HG02571 (cell line): ENCODE results near the gene NOD1.

Source experiments
- ATAC-seq: cut with Tn5 transposase; IDR thresholded peaks from one replicate; pipeline ENCODE4 v1.9.1; 2021; ENCODE audit warnings: mild to moderate bottlenecking, moderate library complexity; ENCODE audit not compliant: unreplicated experiment

Gene NOD1

DNA sequence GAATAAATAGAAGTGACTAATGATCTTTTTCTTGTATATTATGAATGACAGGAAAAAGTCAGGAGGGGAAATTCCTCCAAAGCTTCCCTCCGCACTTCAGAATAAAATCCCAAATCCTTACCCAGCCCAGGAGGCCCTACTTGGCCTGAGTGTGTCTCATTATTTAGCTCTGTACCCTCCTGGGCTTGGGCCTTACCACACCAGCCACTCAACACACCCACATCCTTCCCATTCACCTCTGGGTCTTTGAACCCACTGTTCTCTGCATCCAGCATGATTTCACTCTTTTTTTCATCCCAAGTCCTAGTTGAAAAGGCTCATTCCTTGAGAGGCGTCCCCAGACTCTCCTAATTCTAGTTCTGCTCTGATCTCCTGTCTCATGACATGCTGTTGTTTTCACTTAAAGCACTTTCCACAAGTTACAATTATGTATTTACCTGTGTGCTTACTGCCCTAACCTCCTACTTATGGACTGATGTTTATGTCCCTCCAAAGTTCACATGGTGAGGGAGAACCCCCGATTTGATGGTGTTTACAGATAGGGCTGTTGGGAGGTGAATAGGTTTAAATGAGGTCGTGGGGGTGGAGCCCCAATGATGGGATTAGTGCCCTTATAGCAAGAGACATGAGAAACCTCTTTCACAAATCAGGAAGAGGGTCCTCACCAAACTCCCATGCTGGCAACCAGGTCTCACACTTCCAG, 6.4 kb downstream of the NOD1 start:
- ATAC-seq, result no peak

DNA sequence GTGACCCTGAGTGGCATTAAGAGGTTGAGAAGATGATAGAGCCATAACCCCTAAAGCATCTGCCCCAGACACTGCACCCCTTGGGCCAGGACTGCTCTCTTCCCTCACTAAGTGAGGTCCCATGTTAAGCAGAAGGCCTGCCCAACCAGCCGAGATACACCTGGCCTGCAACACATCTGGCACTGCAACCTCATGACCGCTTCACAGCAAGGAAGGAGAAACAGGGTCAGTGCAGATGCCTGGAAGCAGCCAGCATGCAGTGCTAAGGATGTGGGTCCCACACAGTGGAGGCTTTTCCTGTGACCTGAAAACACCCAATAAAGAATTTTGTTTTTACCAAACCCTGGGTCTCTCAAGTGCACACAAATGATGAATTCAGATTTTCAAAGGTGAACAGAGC, 7.4 kb downstream of the NOD1 start:
- no peak for ATAC-seq

- no peak for ATAC-seq
Observed at GRCh38 chr7:30470771-30471170, 7.8 kb downstream of the NOD1 start.

DNA sequence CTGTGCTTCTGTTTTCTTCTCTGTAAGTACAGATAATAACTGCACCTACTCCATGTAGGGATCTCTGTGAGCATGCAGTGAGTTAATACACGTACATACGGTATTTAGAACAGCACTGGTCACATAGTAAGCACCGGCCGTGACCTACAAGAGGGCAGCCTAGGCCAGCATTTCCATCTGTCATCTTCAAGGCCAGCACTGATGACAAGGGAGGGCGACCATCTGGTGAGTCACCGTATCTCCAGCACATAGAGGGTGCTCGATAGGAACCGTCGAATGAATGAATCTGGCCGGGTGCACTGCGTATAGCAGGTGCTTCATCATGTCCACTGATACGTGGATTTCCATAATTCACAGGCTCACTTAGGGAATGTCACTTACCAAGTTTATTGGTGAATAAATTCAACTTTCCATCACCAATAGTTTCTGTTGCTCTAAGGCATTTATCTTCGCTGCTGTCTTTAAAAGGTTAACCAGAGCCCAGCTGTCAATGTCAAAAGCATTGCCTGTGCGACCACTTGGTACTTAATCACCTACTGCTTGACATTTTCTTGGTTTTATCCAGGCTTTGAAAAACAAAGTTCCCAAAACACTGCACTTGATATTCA, 8.3 kb downstream of the NOD1 start:
- no peak for ATAC-seq

- ATAC-seq, result no peak
Observed at GRCh38 chr7:30469303-30469702, 9.3 kb downstream of the NOD1 start.

DNA sequence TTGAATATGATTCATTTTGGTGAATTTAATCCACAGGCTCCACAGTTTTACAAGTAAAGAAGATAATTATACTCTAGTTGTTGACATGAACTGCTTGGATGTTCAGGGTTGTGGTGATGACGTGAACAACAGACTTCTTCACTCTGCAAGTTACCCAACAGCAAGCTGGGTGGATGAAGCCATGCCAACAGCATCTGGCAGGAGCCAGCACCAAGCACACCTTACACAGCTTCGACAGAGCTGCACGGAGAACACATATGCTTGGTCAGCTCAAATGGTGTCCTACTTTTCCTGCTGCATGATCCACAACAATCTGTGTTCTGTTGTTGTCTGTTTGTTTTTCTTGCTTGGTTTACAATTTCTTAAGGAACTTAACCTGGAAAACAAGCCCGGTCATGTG, 9.8 kb downstream of the NOD1 start:
- no peak for ATAC-seq

GRCh38 chr7:30468041-30468440, 10.5 kb downstream of the NOD1 start:
- ATAC-seq, result no peak

DNA sequence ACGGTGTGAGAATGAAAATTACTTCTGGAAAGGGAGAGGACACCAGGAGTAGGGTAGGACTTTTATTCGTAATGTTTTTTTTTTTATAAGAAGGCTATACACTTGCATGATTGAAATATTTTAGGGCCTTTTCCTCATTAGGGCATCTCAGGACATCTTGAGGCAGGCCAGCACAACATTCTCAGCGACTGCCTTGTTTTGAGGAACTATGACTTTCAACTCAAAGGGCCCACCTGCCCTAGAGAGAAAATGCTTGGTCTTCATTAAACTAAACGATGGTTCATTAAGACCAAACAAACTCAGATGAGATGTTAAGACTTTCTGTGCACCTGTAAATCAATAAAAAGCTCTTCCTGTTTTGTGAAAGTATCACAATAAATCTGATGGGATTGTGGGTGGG, 11.3 kb downstream of the NOD1 start:
- no peak for ATAC-seq

- no peak for ATAC-seq
Observed at GRCh38 chr7:30466266-30466665, 12.3 kb downstream of the NOD1 start.

- ATAC-seq, result no peak
Observed at GRCh38 chr7:30465811-30466180, 12.8 kb downstream of the NOD1 start.

- no peak for ATAC-seq
Observed at GRCh38 chr7:30465046-30465810, 13.4 kb downstream of the NOD1 start.

- ATAC-seq, result no peak
Observed at GRCh38 chr7:30464231-30464671, 14.3 kb downstream of the NOD1 start.

DNA sequence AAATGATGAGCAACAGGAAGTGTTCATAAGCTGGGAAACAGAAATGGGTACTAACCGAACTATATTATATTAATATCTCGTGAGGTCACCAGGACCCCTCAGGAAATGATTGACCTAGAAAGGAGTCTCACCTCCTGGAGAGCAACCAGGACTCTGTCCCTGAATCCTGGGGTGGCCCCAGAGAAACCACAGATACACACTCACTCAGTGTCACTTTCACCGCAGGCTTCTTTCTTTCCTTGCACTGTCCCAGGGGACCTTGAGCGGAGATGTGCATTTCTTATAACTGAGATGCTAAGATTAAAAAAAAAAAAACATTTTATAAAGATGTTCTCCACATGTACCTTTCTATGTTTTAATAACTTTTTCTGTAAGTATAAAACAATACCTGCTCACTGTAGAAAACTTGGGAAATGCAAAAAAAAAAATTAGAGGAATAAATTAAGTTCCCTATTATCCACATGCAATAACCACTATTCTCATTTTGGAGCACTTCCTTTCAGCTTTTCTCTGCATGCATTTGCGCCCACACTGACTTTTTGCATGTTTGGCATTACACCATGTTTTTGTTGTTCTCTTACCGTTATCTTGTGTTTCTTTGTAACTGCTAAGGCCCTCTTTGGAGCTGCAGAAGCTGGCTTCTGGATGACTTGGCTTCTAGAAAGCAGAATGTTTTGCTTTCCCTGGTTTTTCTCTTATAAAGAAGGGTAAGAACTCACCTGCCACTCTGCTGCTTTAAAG, 15.0 kb downstream of the NOD1 start:
- no peak for ATAC-seq

GRCh38 chr7:30462179-30462578, 16.4 kb downstream of the NOD1 start:
- no peak for ATAC-seq

DNA sequence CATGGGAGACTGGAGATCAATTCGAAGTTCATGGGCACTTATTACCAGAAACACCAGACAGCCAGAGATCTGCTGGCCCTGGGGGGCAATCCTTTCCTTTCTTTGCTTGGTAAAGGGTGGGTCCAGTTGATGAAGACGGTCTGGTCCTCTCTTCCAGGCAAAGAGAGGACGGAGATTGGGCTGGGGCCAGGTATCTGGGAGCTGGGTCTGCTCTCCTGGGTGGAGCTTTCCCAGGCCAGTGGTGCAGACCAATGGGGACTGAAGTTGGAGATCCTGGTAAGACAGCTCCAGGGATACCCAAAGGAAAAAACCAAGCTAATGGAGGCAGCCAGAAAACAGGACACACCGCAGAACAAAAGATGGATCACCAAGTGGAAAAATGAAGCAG, 18.3 kb downstream of the NOD1 start:
- no peak for ATAC-seq

- no peak for ATAC-seq
Observed at GRCh38 chr7:30459591-30460245, 18.9 kb downstream of the NOD1 start.

DNA sequence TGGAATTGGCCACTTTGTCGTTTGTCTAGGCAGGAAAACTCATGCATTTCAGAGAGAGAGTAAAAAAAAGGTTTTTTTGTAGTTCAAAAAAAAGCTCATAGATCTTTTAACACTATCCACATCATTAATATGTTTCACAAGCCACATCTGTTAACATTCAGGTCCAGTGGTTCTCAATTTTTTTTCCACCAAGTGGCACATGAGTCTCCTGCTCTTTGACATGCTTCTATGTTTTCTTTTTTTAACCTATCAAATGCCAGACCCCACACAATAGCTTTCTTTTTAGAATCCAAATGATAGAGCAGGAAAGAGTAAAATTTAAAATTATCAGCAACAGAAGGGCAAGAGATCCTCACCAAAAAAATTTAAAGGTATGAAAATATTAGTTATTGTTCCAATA, 20.3 kb downstream of the NOD1 start:
- no peak for ATAC-seq

DNA sequence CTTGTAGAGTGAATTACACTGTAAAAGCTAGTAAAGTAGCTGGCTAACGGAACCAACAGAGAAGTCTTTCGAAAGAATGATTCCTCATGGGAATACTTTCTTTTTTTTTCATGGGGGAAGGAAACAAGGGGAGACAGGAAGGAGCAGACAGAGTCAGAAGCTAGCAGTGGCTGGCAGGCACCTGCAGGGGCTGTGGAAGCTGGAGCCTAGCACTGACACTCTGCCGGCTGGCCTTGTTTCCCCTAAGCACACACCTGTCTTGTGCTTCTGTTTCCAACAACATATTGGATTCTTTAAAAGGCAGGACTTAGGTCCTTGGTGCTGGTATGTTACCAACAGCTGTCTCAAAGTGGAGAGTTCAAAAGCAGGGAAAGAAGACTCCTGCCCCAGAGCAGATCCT, 24.7 kb downstream of the NOD1 start:
- no peak for ATAC-seq

DNA sequence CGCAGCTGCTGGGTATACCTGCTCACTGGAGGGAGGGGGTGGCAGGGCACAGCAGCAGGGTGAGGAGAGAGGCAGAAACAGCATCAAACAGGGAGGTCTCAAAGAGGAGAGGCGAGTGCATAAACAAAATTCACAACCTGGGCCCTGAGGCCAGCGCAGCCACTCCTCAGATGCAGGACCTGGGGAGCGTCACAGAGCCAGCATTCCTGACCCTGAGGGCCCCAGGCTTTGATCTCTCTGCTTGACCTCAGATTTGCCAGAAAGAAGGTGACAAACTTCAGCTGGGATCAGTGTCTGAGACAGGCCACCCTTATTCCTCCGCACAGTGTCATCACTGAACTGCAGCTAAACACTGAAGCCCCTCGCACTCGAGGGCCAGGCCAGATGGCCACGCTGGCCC, 25.6 kb downstream of the NOD1 start:
- ATAC-seq, result no peak

DNA sequence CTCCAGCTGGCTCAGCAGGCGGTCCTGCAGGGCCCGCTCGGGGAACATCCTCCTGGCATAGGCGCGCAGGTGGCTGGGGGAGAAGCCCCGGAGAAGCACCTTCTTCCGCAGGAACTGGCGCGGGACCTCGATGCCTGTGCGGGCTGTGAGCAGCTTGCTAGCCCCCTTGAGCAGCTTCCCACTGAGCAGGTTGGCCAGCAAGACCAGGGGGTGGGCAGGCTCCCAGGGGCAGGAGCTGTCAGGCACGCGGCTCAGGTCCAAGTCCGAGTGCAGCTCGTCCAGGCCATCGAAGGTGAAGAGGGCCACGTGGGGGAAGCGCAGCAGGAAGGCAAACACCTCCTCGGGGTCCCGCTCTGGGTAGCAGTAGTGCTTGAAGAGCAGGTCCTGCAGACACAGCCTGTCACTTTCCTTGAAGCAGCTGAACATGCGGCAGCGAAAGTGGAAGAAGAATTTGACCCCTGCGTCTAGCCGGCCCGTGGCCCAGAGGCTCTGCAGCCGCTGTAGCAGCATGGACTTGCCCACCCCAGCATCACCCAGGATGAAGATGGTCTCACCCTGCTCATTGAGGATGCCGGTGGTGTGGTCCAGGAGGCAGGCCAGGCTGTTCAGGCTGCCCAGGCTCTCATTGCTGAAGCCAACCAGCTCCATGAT, 26.2 kb downstream of the NOD1 start:
- no peak for ATAC-seq
